Gastrocnemius medialis (tissue), 4 donors: ENCODE measurements around the gene TMEM92. TPM values are rescaled to one million over a fixed set of nuclear protein-coding genes. Genes with fewer than 3 reads are reported as not detected.

Source experiments
- ATAC-seq, 2 donors: fragments of 150-250 bp; one replicate each; pipeline ENCODE4 v1.9.1; 2016
- DNase-seq, 2 donors: peaks; one replicate each; pipeline ENCODE4 v3.0.0-alpha.2; 2019
- H3K27ac ChIP-seq, 4 donors: fragments of 200-600 bp; sonication (generic); 1 replicate in 1 of 4; 2 replicates in 3 of 4; pipeline ENCODE4 v1.5.1; 2016 to 2018; ENCODE audit warnings: mild to moderate bottlenecking in 2 of 4, moderate library complexity in 1 of 4
- H3K27me3 ChIP-seq, 3 donors: fragments of 200-600 bp; sonication (generic) in 2 of 3; 1 replicate in 1 of 3; 2 replicates in 2 of 3; pipeline versions ENCODE4 v1.5.1 to v1.6.0; 2016 to 2019; ENCODE audit warnings: mild to moderate bottlenecking in 1 of 3, moderate library complexity in 1 of 3
- H3K36me3 ChIP-seq, 2 donors: fragments of 200-600 bp; sonication (generic) in 1 of 2; one replicate each; pipeline ENCODE4 v1.5.1; 2017 to 2018
- H3K4me1 ChIP-seq, 2 donors: fragments of 200-600 bp; sonication (generic) in 1 of 2; one replicate each; pipeline ENCODE4 v1.5.1; 2016 to 2017; ENCODE audit warnings: mild to moderate bottlenecking in 2 of 2
- H3K4me3 ChIP-seq, 4 donors: fragments of 200-600 bp; sonication (generic) in 3 of 4; 1 replicate in 1 of 4; 2 replicates in 3 of 4; pipeline ENCODE4 v1.5.1; 2016 to 2019; ENCODE audit warnings: mild to moderate bottlenecking in 2 of 4
- H3K9me3 ChIP-seq, 3 donors: fragments of 200-600 bp; sonication (generic) in 2 of 3; 1 replicate in 1 of 3; 2 replicates in 2 of 3; pipeline ENCODE4 v1.5.1; 2016 to 2019
- POLR2A ChIP-seq, 2 donors: fragments of 450-650 bp; IDR thresholded peaks; one replicate each; pipeline ENCODE4 v1.6.1; 2017; ENCODE audit warnings: antibody characterized with exemption in 2 of 2, mild to moderate bottlenecking in 2 of 2, moderate library complexity in 2 of 2
- in situ Hi-C, 4 donors: fragments of 200-750 bp; cut with MboI; loops; one replicate each; pipeline versions ENCODE4 v1.15.0 to v1.8.0; 2017; ENCODE audit warnings: low sequenced_read_pairs in 4 of 4
- intact Hi-C: fragments of 100-400 bp; cut with DNase I; formaldehyde crosslinking; loops from one replicate; pipeline ENCODE4 v1.15.1; 2023; ENCODE audit warnings: low total_unique reads
- total RNA-seq, 4 donors: library from RNA; depleted of rRNA; stranded (reverse); fragments of >200 nt; gene quantifications; one replicate each; pipeline versions ENCODE4 v1.1.0 to v1.2.3, GENCODE V29; 2016
- TF ChIP-seq, protein P1 (sequence below), 5 experiments: fragments of 450-650 bp in 3 of 5; fragments of 200-600 bp in 2 of 5; sonication (generic) in 2 of 5; IDR thresholded peaks in 4 of 5; conservative IDR thresholded peaks in 1 of 5; 1 replicate in 4 of 5; 2 replicates in 1 of 5; pipeline ENCODE4 v1.5.1; 2016 to 2019; ENCODE audit warnings: antibody characterized with exemption in 5 of 5, mild to moderate bottlenecking in 3 of 5, moderate library complexity in 3 of 5

Gene TMEM92
- total RNA-seq, 4 donors from 2014 or later = not detected

- Histone ChIP-seq H3K27me3 (peaks cover 3 to 8% (median 4%) of the 10 kb centered on the region in 3 donors), H3K4me3 (no peak overlapping the region), H3K27ac (no peak overlapping the region), H3K9me3 (no peaks in the 10 kb centered on the region), H3K36me3 (no peaks in the 10 kb centered on the region), H3K4me1 (no peaks in the 10 kb centered on the region)
- in situ Hi-C loops (no loop called here), intact Hi-C loops (loop anchor here (10.0 kb wide), 1 partner anchor 255 kb away; no protein-coding TSS in a partner anchor)
- DNase-seq (no peak), ATAC-seq (no peak)
- TF ChIP-seq, protein P1, sequence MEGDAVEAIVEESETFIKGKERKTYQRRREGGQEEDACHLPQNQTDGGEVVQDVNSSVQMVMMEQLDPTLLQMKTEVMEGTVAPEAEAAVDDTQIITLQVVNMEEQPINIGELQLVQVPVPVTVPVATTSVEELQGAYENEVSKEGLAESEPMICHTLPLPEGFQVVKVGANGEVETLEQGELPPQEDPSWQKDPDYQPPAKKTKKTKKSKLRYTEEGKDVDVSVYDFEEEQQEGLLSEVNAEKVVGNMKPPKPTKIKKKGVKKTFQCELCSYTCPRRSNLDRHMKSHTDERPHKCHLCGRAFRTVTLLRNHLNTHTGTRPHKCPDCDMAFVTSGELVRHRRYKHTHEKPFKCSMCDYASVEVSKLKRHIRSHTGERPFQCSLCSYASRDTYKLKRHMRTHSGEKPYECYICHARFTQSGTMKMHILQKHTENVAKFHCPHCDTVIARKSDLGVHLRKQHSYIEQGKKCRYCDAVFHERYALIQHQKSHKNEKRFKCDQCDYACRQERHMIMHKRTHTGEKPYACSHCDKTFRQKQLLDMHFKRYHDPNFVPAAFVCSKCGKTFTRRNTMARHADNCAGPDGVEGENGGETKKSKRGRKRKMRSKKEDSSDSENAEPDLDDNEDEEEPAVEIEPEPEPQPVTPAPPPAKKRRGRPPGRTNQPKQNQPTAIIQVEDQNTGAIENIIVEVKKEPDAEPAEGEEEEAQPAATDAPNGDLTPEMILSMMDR (IDR thresholded peaks at IDR 0.05 in 4 of 5, conservative IDR thresholded peaks at IDR 0.05 in 1 of 5) = no peak
- no peak for TF ChIP-seq POLR2A (IDR thresholded peaks at IDR 0.05)
Measured at GRCh38 chr17:50279639-50280038, 5.4 kb downstream of the TMEM92 start.

DNA sequence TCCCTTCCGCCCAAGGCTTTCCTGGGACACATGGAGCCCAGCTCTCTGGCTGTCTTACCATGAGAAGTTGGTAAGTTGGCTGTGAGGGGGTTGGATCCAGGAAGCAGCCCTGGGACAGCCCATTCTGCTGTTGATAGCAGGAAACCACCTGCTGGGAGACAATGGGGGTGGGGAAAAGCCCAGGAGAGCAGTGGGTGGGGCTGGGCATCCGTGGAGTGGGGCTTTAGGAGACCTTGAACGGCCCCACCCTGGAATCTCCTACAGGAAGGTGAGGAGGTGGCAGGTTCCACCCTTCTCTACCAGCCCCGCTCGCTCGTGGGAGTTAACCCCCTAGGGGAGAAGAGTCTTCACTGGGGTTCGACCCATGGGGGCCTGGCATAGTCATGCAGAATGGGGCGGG, 5.8 kb downstream of the TMEM92 start:
- TF ChIP-seq, protein P1 (IDR thresholded peaks at IDR 0.05 in 4 of 5, conservative IDR thresholded peaks at IDR 0.05 in 1 of 5) = no peak
- TF ChIP-seq POLR2A (IDR thresholded peaks at IDR 0.05) = no peak
- no peaks in the 10 kb centered on the region for H3K9me3 ChIP-seq
- H3K4me3 ChIP-seq = no peak overlapping the region
- DNase-seq (no peak), ATAC-seq (no peak)
- H3K36me3 ChIP-seq = no peaks in the 10 kb centered on the region
- no peak overlapping the region for H3K27ac ChIP-seq
- intact Hi-C loops = no loop called here
- in situ Hi-C loops = no loop called here
- no peaks in the 10 kb centered on the region for H3K4me1 ChIP-seq
- H3K27me3 ChIP-seq = peaks cover 0 to 6% (median 0%) of the 10 kb centered on the region in 3 donors

DNA sequence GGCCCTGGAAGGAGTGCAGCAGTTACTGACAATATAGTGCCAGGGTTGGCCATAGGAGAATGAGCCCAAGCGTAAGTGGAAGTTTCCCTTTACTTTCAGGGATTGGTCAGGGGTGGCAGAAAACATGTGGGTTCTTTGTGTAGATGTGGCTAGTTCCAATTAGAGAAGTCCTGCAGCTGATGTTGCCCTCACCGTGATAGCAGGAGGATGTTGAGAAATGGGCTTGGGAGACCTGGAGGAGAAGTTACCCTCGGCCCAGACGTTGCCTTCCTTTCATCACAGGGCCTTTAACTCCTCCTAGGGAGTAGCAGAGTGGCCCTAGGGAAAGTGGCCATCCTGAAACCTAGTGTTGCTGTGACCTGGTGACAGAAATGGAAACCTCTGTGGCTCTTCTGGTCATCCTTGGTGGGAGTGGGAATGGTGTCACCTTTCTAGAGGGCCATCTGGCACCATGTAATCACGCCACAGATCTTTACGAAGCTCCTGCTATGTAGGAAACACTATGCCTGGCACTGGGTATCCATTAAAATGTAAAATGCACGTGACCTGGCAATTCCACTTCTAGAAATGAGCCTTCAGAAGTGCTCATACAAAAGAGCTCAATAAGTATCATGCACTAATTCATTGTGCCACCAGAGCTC, 6.7 kb downstream of the TMEM92 start:
- H3K27ac ChIP-seq = no peak overlapping the region
- intact Hi-C loops = no loop called here
- no peaks in the 10 kb centered on the region for H3K9me3 ChIP-seq
- no peaks in the 10 kb centered on the region for H3K4me1 ChIP-seq
- no peak for TF ChIP-seq POLR2A (IDR thresholded peaks at IDR 0.05)
- TF ChIP-seq, protein P1 (IDR thresholded peaks at IDR 0.05 in 4 of 5, conservative IDR thresholded peaks at IDR 0.05 in 1 of 5) = no peak
- ATAC-seq = no peak
- no peak for DNase-seq
- H3K36me3 ChIP-seq = no peaks in the 10 kb centered on the region
- H3K4me3 ChIP-seq = no peak overlapping the region
- H3K27me3 ChIP-seq = no peaks in the 10 kb centered on the region
- in situ Hi-C loops = no loop called here

DNA sequence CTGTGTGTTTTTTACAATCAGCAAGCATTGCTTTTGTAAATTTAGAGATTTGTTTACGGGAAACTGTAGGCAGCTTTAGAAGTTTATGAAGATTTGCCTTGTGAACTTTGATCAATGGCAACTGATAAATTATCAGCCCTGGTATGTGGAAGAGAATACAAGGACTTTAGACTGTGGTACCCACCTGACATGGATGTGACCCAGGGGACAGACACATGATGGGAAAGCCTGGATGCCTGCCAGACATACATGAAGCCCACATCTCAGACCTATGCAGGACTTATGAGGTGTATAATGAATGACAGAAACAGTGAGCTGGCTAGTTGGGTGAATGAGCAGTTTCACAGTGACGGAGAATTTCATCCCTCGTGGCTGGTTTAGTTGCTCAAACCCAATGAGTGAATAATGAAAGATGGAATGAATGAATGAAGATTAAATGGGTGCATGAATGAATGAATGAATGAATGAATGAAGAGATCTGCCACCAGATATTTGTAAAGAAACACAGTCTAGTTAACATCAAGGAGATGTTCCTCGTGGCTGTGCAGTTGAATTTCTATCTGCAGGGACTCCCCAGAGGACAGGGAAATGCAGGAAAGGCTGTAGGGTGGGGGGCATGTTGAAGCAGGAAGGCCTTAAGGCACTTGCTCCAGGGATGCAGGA, 7.6 kb downstream of the TMEM92 start:
- DNase-seq = no peak
- Histone ChIP-seq H3K27me3 (no peaks in the 10 kb centered on the region), H3K9me3 (no peaks in the 10 kb centered on the region), H3K4me3 (no peak overlapping the region), H3K36me3 (no peaks in the 10 kb centered on the region), H3K27ac (no peak overlapping the region), H3K4me1 (no peaks in the 10 kb centered on the region)
- TF ChIP-seq, protein P1 (IDR thresholded peaks at IDR 0.05 in 4 of 5, conservative IDR thresholded peaks at IDR 0.05 in 1 of 5) = no peak
- no peak for TF ChIP-seq POLR2A (IDR thresholded peaks at IDR 0.05)
- in situ Hi-C loops (no loop called here), intact Hi-C loops (no loop called here)
- ATAC-seq = no peak
